ENCODE results near the gene NOL6.

NOL6 gene

DNA sequence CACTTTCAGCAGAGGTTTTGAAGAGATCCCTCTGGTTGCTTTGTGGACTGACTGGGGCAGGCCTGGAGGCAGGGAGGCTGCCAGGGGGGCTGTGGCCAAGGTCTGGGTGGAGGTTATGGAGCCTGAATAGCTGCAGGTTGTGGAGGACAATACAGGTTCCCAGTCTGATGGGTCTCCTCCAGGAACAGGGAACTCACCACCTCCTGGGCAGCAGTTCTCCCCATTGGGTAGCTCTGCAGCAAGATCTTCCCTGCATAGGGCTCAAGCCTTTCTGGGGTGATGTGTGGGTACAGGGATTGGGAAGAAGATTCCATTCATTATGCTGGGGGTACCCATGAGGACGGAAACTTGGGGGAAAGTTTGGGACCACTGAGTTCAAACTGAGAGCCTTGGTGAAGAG lies 33.1 kb downstream of the NOL6 start:
- TF ChIP-seq, protein P1, sequence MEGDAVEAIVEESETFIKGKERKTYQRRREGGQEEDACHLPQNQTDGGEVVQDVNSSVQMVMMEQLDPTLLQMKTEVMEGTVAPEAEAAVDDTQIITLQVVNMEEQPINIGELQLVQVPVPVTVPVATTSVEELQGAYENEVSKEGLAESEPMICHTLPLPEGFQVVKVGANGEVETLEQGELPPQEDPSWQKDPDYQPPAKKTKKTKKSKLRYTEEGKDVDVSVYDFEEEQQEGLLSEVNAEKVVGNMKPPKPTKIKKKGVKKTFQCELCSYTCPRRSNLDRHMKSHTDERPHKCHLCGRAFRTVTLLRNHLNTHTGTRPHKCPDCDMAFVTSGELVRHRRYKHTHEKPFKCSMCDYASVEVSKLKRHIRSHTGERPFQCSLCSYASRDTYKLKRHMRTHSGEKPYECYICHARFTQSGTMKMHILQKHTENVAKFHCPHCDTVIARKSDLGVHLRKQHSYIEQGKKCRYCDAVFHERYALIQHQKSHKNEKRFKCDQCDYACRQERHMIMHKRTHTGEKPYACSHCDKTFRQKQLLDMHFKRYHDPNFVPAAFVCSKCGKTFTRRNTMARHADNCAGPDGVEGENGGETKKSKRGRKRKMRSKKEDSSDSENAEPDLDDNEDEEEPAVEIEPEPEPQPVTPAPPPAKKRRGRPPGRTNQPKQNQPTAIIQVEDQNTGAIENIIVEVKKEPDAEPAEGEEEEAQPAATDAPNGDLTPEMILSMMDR (IDR thresholded peaks at IDR 0.05; ENCODE audit: low read depth, low read length, missing control alignments), result no peak
- DNase-seq (ENCODE audit: low read depth), result no peak
- H3K4me3 ChIP-seq (ENCODE audit: low read depth, low read length), result no peak overlapping the region

DNA sequence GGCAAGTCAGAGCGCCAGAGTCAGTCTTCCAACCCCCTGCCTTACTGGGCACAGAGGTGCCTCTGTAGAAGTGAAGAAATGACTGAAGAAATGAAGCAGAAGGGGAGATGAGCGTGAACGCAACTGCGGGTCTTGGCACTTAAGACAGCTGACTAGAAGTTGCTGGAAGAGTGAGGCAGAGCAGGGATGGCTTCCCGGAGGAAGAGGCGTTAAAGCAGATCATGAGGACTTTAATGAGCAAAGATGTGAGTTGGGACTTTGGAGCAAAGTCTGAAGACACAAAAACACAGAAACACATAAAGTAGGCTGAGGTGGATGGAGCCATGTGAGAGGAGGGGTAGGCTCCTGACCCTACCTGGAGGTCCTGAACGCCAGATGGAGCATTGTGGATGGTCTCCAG lies 33.5 kb downstream of the NOL6 start:
- no peak for DNase-seq (ENCODE audit: low read depth)
- H3K4me3 ChIP-seq (ENCODE audit: low read depth, low read length), result no peak overlapping the region
- TF ChIP-seq, protein P1 (IDR thresholded peaks at IDR 0.05; ENCODE audit: low read depth, low read length, missing control alignments), result no peak

DNA sequence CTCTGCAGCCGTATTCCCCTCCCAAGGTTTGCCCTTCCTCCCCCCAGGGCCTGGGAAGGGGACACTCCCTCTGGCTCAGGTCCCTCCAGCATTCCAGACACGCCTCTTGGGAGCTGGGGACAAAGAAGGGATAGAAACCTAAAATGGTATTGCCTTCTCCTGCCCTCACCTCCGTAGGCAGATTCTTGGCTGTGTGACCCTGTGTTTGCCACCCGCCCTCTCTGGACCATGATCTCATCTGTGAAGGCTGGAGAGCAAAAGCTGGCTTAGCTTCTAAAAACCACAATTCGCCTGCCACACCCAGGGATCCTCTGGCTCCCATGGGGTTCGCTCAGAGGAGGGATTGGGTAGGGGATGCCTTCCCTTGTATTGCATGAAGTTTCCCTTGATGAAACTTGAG lies 34.0 kb downstream of the NOL6 start:
- no peak for DNase-seq (ENCODE audit: low read depth)
- H3K4me3 ChIP-seq (ENCODE audit: low read depth, low read length), result no peak overlapping the region
- TF ChIP-seq, protein P1 (IDR thresholded peaks at IDR 0.05; ENCODE audit: low read depth, low read length, missing control alignments), result no peak

DNA sequence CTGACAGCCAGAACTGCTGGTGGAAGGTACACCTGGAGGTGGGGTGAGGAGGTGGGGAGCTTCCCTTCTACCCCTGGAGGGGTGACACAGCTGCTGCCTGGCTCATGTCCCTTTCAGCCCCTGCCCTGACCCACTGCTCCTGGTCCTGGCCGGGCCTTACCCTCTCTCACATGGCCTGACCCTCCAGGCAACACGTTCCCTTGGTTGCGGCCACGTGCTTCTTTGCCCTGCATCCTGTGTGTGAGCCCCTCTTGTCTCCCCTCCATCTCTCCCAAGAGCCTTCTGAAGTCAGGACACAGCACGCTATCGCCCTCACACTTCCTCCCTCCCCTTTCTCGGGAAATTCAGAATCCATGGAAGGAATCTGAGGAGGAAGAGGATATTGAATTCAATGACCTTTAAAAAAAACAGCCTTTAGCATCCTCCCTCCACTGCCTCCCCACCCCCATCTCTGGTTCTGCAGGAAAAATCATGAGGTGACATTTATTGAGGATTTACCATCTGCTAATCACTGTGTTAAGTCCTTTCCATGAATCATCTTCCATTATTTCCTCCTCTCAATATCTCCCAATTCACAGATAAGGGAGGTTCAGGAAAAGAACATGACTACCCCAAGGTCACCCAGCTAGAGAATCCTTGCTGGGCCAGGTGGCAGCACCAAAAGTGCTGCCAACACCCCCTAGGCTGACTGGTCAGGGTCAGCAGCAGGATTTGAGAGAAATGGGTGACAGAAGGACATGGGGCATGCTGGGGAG lies 34.6 kb downstream of the NOL6 start:
- H3K4me3 ChIP-seq (ENCODE audit: low read depth, low read length), result no peak overlapping the region
- no peak for DNase-seq (ENCODE audit: low read depth)
- TF ChIP-seq, protein P1 (IDR thresholded peaks at IDR 0.05; ENCODE audit: low read depth, low read length, missing control alignments), result no peak

DNA sequence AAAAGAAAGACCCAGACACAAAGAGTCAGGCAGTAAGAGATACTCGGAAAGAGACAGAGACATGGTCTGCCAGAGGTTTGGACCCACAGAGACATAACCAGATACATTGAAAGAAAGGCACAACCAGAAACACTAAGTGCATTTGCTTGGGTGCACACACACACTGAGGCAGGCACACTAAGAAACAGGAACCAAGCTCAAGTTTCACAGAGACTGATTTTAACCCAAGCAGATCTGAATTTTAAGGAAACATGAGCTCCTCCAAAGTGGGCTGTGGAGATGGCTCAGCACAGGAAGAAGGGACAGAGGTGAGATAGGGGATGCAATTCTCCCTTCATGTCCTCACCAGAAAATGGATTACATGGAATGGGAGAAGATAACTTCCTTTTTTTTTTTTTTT lies 35.8 kb downstream of the NOL6 start:
- H3K4me3 ChIP-seq (ENCODE audit: low read depth, low read length), result no peak overlapping the region
- TF ChIP-seq, protein P1 (IDR thresholded peaks at IDR 0.05; ENCODE audit: low read depth, low read length, missing control alignments), result no peak
- DNase-seq (ENCODE audit: low read depth), result no peak

DNA sequence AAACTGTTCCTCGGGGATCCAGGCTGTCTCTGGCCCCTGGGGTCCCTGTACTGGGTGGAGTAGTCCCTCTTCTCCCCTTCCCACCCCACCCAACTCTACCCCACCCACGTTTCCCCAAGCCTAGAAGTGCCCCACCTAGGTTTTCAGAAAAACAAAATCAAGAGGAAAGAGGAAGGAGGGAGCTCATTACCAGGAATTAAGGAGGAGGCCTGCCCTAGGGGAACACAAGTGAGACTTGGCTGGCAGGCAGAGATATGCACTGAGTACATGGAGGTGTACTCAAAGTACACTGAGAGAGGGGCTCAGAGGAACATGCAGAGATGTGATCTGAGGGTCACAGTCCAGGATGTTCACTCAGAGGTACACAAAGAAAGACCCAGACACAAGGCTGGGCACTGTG lies 36.5 kb downstream of the NOL6 start:
- TF ChIP-seq, protein P1 (IDR thresholded peaks at IDR 0.05; ENCODE audit: low read depth, low read length, missing control alignments), result no peak
- H3K4me3 ChIP-seq (ENCODE audit: low read depth, low read length), result no peak overlapping the region
- no peak for DNase-seq (ENCODE audit: low read depth)

DNA sequence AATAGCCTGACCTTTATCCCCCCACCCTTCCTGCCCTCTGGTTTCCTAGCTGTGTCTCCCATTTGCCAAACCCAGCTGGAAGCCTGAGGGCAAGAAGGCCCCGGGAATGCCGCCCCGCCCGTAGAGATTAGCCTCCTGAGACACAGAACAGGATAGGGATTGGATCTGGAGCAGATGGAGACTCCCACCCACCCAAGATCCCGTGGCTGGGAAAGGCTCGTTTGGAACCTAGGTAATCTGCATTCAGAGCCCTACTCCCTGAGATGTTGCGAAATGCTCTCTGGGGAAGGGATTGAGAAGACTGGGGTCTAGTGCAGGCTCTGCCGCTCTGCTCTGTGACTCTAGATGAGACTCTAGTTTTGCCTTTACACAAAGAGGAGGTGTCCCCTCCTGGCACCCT lies 37.3 kb downstream of the NOL6 start:
- no peak overlapping the region for H3K4me3 ChIP-seq (ENCODE audit: low read depth, low read length)
- no peak for DNase-seq (ENCODE audit: low read depth)
- TF ChIP-seq, protein P1 (IDR thresholded peaks at IDR 0.05; ENCODE audit: low read depth, low read length, missing control alignments), result no peak
